SKM-1 treated with dmso at 0.1 percent for 144 hours (cell line): Measurements from ENCODE around the gene COA3.

Experiments
- DNase-seq: peaks from one replicate; lab custom pipeline; 2025; ENCODE audit not compliant: unreplicated experiment; lab: John Stamatoyannopoulos, UW

The COA3 gene

DNA sequence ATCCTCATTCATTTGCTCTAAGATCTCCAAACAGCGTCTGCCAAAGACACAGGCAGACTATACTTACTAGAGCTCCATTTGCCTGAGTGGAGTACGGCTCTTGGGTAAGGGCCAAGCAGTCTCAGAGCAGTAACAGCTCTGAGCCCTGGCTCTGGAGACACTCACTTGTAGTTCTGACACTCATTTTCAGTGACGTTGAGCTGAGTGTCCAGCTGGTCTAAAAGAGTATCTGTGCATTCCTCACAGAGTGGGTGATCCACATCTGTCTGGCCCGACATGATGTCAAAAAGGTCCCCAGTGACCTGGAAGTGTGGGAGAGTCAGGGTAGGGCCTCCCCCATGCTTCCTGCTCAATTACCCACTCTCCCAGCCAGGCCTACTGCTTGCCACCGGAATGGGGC is 19.9 kb upstream of the COA3 start:
- no peak for DNase-seq

DNA sequence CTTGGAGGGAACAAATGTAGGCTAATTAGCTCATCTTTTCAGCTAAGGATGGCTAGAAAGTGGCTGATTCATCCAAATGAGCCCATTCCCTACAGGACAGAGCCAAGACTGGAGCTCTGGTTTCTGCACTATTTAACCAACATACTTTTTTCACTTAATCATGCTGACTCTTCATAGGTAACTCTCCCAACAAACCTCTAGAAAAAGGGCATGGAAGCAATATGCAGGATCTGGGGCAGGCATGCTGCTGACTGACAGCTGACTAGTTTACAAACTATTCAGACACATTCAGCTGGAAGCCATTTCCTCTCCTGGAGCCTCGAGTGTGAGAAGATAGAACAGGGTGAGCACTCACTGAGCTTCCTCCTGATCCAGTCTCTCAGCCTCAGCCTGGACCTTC is 19.4 kb upstream of the COA3 start:
- no peak for DNase-seq

DNA sequence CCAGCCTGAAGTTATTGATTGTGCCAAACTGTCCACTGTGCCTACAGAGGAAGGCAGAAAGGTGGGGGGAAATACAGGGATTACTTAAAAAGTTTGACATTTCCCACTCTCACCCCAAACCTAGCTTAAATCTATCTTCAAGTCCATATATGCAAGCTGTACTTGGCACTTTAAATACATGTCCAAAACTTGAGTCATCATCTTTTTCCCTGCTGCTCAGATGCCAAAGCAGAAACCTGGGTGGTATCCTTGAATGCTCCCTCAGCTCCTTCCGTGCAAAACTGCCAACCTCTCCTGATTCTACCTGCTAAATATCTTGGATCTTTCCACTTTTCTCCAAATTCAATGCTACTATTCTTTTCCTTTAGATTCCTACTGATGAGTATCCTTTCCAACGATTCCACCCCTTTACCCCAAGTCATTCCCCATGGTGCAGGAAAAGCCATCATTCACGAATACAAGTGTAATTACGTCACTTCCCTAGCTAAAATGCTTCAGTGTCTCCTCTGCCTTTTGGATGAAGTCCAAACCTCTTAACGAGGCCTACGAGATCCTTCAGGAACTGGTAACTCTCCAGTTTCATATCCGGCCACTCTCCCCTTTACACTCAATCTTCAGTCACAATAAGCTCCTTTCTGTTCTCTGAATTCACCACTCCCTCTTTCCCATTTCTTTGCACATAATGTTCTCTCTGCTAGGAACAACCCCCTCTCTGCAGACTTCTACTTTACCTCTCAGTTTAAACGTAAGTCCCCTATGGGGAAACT is 16.3 kb upstream of the COA3 start:
- no peak for DNase-seq

DNA sequence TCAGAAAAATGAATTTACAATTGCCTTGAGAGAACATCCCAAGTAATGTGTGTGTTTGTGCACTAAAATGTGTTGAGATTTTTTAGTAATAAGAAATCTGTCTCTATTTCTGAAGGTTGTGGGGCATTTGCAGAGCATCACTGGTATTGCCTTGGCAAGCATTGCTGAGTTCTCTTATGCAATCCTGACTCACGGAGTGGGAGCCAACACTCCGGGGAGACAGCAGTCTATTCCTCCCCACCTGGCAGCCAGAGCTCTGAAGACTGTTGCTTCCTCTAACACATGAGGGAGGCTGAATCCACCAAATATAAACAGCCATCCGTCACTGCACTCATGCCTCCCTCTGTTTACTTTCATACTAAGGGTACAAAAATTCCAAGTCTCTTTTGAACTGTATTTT is 10.7 kb upstream of the COA3 start:
- no peak for DNase-seq

DNA sequence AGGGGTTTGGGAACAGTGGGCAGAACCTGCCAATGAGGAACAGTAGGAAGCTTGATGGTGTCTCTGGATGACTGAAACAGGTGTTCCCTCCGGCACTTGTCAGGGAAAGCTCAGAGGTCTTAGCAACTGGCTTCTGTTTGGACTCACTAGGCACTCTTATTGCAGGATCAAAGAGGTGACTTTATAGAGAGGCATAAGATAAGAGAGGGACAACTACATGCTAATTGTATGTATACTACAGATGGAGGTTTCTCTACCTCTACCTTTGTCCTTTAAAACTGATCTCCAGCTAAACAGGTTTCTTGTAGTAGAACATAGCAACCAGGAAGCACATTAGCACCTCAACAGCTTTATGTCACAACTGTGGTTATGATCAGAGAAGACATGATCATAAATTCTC is 7.7 kb upstream of the COA3 start:
- no peak for DNase-seq

DNA sequence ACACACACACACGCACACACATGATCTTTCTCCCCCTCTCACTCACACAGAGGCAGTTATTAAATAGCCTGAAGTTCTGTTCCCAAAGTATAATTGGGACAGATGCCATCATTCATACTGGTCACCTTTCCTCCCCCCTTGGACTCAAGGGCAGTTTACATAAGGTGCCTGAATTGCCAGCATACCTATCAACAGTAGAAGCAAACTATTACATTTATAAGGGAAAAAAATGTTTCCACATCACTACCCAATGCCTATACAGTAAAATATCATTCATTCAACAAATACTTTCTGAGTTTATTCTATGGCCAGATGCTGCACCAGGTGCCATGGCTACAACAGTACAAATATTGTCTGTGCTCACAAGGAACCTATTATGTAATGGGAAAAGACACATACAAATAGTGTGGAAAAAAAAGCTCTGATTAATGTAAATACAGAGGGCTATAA is 6.4 kb upstream of the COA3 start:
- no peak for DNase-seq

DNA sequence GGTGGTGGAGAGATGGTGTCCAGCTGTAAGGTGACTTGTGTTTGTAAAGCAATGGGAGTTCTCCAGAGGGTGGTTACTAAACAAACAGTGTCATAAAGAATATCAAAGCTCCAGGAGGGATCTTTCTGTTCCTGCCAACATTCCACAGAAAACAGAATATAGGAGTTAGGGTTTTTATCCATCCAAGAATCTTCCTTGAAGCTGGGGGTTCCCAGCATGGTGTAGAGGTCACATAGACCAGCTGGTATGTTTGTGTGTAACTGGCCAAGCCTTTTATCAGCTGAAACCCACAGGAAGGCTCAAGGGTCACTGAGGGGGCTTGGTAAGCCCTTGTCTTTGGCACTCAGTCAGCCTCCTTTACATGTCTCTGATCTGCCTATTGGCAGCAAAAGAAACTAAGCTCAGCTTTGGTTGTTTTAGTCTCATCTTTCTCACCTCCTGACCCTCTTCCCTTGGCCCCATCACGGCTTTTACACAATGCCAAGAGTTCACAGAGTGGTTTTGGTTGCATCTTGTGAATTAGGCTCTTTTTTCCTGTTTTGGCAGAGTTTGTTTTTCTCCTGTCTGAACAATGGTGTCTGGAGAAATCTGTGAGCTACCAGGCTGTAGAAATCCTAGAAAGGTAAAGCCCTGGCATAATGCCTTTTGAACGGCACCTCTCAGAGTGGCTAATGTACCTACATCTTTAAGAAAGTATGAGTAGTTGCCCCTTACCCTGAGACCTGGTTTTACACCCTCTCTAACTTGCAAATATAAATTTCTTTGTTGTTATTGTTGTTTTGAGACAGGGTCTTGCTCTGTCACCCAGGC is 4.8 kb upstream of the COA3 start:
- no peak for DNase-seq

DNA sequence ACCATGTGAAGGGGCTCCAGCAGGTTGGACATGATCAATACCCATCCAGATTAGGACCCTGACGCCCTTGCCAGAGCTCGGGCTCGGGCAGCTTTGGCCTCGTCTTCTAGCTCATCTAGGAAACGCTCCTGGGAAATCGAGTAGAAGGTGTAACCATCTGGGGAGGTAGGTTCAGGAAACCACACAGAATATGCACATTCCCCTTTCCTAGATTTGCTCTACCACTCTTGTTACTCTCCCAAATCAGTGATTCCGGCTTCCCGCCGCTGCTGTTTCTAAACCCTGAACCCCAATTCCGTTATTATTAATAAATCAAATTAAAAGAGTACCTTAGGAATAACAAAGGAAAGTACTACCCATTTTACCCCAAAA is 507 bp downstream of the COA3 start:
- DNase-seq: no peak

DNA sequence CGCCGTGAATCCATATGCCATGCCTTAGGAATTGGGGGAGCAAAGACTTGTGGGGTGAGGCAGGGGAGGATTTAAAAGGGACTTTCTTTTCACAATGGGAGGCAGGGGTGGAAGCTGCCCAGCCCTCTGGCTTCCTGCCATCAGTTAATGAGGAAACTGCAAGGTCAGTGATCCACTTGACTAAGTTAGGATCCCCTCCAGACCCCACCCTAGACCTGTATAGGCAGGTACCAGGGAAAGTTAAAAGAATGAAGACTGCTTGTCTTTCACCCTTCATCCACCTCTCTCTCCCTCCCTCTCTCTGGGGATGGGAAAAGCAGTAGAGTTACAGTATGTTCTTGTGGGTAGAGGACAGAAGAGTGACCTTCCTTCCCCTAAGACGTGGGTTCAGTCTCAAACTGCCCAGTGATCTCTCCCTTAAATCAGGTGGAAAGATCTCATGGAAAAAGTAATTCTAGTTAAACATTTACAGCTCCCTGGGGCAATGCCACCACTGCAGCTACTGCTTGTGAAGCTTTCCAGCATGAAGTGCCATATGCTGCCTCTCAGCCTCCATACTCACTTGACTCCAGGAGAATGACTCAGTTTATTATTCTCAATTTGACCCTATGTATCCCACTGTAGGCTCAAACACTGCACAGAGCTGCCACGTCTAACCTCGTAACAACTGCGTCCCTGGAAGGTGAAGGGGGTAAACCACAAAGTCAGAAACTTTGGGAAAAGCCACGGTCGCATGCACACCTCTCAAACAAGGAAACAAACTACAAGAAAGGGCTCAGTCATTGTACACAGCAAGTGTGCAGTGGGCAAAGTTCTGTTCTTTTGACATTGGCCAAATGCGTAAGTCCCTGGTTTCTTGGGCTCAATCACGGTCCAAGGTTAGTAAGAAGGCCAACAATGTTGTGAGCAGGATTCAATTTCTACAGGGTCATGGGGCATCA is 1.2 kb downstream of the COA3 start:
- no peak for DNase-seq

DNA sequence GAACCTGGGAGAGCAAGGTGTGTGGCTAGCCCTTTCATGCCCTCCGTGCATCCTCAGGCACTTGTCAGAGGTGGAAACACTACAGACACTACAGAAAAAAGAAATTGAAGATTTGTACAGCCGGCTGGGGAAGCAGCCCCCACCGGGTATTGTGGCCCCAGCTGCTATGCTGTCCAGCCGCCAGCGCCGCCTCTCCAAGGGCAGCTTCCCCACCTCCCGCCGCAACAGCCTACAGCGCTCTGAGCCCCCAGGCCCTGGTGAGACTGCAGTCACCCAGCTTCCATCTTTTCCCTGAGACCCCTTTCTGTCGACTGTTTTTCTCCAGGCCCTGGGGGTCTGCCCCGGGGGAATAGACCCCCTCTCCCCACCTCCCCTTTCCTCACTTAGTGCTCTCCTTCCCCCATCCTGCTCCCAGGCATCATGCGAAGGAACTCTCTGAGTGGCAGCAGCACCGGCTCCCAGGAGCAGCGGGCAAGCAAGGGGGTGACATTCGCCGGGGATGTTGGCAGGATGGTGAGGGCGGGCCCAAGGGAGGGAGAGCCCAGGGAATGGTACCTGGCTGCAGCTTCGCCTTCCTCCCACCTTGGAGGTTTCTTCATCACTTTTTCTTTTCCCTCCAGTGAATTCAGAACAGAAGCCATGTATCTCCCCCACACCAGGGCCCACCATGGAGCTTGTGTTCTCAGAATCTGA is 2.3 kb downstream of the COA3 start:
- DNase-seq: no peak

DNA sequence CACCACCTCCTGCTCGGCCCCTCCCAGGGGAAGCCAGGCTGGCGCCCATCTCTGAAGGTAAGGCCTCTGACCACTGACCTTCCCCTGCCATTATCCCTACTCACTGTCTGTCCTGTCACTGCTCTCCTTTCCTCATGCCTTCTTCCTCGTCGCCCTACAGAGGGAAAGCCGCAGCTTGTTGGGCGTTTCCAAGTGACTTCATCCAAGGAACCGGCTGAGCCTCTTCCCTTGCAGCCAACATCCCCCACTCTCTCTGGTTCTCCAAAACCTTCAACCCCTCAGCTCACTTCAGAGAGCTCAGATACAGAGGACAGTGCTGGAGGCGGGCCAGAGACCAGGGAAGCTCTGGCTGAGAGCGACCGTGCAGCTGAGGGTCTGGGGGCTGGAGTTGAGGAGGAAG is 3.0 kb downstream of the COA3 start:
- DNase-seq: no peak

DNA sequence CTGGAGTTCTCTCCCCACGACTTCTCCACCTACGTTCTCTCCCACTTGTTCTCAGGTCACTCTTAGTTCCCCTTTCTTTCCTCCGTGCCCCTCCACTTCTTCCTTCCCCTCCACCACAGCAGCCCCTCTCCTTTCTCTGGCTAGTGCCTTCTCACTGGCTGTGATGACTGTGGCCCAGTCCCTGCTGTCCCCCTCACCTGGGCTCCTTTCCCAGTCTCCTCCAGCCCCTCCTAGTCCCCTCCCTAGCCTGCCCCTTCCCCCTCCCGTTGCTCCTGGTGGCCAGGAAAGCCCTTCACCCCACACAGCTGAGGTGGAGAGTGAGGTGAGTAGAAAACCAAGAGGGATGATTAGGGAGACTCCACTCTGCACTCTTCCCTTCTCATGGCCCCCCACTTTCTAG is 3.4 kb downstream of the COA3 start:
- no peak for DNase-seq

DNA sequence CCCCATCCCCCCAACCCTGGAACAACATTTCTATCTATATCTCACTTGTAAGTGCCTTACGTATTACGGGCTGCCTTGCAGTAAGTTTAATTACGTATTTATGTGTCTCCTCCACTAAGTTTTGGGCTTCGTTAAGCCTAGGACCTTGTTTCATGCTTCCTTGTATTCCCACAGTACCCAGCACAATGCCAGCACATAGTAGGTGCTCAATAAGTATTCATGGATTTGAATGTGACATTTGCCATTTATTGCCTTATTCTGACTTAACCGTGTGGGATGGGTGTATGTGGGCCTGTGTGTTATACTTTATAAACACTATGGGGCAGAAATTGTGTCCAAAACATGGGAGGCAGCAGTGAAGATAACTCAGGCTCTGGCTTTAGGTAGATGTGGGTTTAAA is 6.0 kb downstream of the COA3 start:
- DNase-seq: no peak

DNA sequence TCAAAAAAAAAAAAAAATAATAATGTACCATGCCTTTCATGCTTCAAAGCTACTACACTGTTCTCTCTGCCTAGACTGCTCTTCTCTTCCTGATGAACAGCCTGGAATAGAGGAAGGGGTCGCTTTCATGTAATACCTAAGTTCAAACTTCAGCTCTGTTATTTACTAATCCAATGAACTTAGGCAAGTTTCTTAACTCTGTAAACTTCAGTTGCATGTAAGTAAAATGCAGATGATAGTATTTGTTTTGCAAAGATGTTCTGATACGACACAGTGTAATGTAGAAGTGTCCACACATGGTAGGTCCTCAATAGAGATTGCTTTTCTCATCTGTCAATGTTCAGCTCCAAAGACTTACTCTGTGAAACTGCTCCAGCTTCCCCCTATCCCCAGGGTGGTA is 6.6 kb downstream of the COA3 start:
- DNase-seq: no peak

DNA sequence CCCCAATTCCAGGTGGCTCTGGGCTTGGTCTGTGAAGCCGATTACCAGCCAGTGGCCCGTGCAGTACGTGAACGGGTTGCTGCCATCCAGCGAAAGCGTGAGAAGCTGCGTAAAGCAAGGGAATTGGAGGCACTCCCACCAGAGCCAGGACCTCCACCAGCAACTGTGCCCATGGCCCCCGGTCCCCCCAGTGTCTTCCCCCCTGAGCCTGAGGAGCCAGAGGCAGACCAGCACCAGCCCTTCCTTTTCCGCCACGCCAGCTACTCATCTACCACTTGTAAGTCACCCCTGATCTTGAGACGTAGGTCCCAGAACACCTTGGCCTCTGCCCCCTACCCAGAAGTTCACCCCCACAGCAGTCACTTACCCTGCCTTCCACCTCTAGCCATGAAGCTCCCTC is 11.2 kb downstream of the COA3 start:
- no peak for DNase-seq

DNA sequence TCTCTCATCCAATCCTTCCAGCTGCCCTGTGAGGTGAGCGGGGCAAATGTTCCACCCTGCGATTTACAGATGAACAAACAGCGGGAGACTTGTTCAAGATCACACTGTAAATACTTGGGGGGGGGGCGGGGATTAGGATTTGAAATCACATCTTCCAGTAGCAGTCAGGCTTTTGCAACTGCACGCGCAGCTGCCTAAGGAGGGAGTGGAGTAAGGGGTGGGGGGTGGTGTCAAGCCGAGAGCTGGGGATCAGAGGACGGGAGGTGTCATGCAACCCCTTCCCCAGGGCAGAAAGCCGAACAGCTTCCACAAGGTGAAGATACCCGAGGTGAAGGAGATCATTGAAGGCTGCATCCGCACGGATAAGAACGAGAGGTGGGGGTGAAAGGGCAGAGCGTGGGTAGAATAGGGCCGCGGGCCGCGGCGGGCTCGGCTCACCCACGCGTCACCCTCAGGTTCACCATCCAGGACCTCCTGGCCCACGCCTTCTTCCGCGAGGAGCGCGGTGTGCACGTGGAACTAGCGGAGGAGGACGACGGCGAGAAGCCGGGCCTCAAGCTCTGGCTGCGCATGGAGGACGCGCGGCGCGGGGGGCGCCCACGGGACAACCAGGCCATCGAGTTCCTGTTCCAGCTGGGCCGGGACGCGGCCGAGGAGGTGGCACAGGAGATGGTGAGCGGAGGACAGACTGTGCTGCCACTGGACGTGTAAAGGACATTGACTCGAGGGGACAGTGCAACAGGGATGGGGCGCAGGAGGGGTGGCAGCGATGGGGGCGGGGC is 13.5 kb downstream of the COA3 start:
- no peak for DNase-seq

DNA sequence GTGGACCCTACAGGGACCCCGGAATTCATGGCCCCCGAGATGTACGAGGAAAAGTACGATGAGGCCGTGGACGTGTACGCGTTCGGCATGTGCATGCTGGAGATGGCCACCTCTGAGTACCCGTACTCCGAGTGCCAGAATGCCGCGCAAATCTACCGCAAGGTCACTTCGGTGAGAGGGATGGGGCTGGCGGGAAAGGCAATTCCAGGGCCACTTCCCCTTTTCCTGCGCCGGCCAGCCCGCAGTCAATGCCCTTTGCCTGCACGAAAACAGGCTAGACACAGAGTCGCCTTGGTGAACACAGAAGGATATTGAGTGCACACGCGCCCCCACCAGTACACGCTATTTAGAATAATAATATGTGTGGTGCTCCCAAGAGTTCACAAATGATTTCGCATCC is 14.1 kb downstream of the COA3 start:
- no peak for DNase-seq

DNA sequence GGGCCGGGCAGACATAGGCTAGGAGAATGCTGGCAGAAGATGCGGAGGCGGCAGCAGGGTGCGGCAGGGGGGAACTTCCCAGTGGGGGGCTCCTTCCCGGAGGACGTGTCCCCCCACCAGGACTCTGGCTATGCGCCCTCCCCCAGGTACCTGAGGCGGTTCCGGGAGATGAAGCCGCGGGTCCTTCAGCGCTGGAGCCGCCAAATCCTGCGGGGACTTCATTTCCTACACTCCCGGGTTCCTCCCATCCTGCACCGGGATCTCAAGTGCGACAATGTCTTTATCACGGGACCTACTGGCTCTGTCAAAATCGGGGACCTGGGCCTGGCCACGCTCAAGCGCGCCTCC is 14.7 kb downstream of the COA3 start:
- DNase-seq: no peak

DNA sequence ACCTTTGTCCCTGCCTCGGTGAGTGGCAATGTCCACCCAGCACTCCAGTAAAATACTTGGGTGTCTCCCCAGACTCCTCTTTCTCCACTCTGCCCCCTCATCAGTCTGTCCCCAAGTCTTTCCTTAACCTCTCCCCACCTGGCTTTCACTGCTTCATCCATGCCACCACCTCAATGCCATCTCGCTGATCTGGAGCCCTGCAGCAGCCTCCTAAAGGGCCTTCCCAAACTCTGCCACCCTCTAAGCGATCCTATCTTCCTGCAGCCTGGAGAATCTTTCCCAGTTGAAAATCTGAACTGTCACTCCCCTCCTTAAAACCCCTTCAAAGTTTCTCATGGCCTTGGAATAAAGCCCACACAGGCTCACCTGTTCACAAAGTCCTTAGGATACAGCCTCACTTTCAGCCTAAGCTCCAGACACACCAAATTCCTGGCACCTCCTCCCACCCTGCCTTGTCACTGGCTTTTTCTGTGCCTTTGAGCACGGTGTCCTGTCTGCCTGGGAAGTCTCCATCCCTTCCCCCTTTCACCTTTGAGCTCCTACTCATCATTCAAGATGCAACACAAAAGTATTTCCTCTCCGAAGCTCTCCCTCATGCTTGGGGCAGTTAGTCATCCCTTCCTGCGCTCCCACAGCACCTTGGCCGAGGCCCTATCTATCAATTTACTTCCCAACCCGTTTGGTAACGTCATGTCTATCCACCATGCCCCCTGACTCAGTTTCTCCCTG is 15.3 kb downstream of the COA3 start:
- DNase-seq: no peak
